Measurements from ENCODE around the gene RTL5.

RTL5 gene

GRCh38 chrX:72128183-72128834, 3.4 kb downstream of the RTL5 start:
- H3K36me3 ChIP-seq (ENCODE audit: insufficient read depth, low read length), result no peaks in the 10 kb centered on the region
- no peaks in the 10 kb centered on the region for H3K27me3 ChIP-seq (ENCODE audit: insufficient read depth, low read length, poor library complexity, severe bottlenecking)
- H4K20me1 ChIP-seq (ENCODE audit: insufficient read depth, low read length, poor library complexity, severe bottlenecking), result no peaks in the 10 kb centered on the region
- H3K79me2 ChIP-seq (ENCODE audit: insufficient read depth, low read length), result no peaks in the 10 kb centered on the region
- H3K4me1 ChIP-seq (ENCODE audit: insufficient read depth, low read length, poor library complexity, severe bottlenecking), result peaks cover 40% of the 10 kb centered on the region
- H3K9me2 ChIP-seq (replicated peaks; ENCODE audit: low read depth, low read length), result no peaks in the 10 kb centered on the region
- no peak overlapping the region for H3K4me3 ChIP-seq (ENCODE audit: low read length, poor library complexity, severe bottlenecking)
- no peaks in the 10 kb centered on the region for H3K9me3 ChIP-seq (ENCODE audit: insufficient read depth, low read depth, low read length)
- TF ChIP-seq EZH2phosphoT487 (IDR thresholded peaks at IDR 0.05; ENCODE audit: borderline replicate concordance) (no peak), CTCF (conservative IDR thresholded peaks at IDR 0.05; ENCODE audit: low read length) (no peak)
- H2AFZ ChIP-seq (ENCODE audit: low read length), result no peak overlapping the region
- H3F3A ChIP-seq (ENCODE audit: low read depth), result no peaks in the 10 kb centered on the region
- no peak overlapping the region for H3K4me2 ChIP-seq (ENCODE audit: low read depth, low read length, poor library complexity, severe bottlenecking)
- H3K9ac ChIP-seq (ENCODE audit: low read depth, low read length, poor library complexity, severe bottlenecking), result no peak overlapping the region

GRCh38 chrX:72127332-72127731, 4.4 kb downstream of the RTL5 start:
- Histone ChIP-seq H3K4me1 (ENCODE audit: insufficient read depth, low read length, poor library complexity, severe bottlenecking) (peaks cover 49% of the 10 kb centered on the region), H4K20me1 (ENCODE audit: insufficient read depth, low read length, poor library complexity, severe bottlenecking) (no peaks in the 10 kb centered on the region), H3K4me3 (ENCODE audit: low read length, poor library complexity, severe bottlenecking) (no peak overlapping the region), H3K79me2 (ENCODE audit: insufficient read depth, low read length) (no peaks in the 10 kb centered on the region), H3K4me2 (ENCODE audit: low read depth, low read length, poor library complexity, severe bottlenecking) (no peak overlapping the region), H3K9me3 (ENCODE audit: insufficient read depth, low read depth, low read length) (no peaks in the 10 kb centered on the region), H3K27me3 (ENCODE audit: insufficient read depth, low read length, poor library complexity, severe bottlenecking) (no peaks in the 10 kb centered on the region), H3F3A (ENCODE audit: low read depth) (no peaks in the 10 kb centered on the region), H3K9me2 (replicated peaks; ENCODE audit: low read depth, low read length) (no peaks in the 10 kb centered on the region), H3K36me3 (ENCODE audit: insufficient read depth, low read length) (no peaks in the 10 kb centered on the region), H3K9ac (ENCODE audit: low read depth, low read length, poor library complexity, severe bottlenecking) (peak overlapping the region; percentile 66), H2AFZ (ENCODE audit: low read length) (no peak overlapping the region)
- TF ChIP-seq EZH2phosphoT487 (IDR thresholded peaks at IDR 0.05; ENCODE audit: borderline replicate concordance) (no peak), CTCF (conservative IDR thresholded peaks at IDR 0.05; ENCODE audit: low read length) (no peak)

- no peak overlapping the region for H2AFZ ChIP-seq (ENCODE audit: low read length)
- H3K4me1 ChIP-seq (ENCODE audit: insufficient read depth, low read length, poor library complexity, severe bottlenecking), result peaks cover 56% of the 10 kb centered on the region
- H4K20me1 ChIP-seq (ENCODE audit: insufficient read depth, low read length, poor library complexity, severe bottlenecking), result no peaks in the 10 kb centered on the region
- no peaks in the 10 kb centered on the region for H3F3A ChIP-seq (ENCODE audit: low read depth)
- H3K36me3 ChIP-seq (ENCODE audit: insufficient read depth, low read length), result no peaks in the 10 kb centered on the region
- TF ChIP-seq CTCF (conservative IDR thresholded peaks at IDR 0.05; ENCODE audit: low read length), result peak; percentile 74
- no peak for TF ChIP-seq EZH2phosphoT487 (IDR thresholded peaks at IDR 0.05; ENCODE audit: borderline replicate concordance)
- H3K9me3 ChIP-seq (ENCODE audit: insufficient read depth, low read depth, low read length), result no peaks in the 10 kb centered on the region
- no peak overlapping the region for H3K4me3 ChIP-seq (ENCODE audit: low read length, poor library complexity, severe bottlenecking)
- peak overlapping the region; percentile 66 for H3K9ac ChIP-seq (ENCODE audit: low read depth, low read length, poor library complexity, severe bottlenecking)
- no peaks in the 10 kb centered on the region for H3K9me2 ChIP-seq (replicated peaks; ENCODE audit: low read depth, low read length)
- H3K4me2 ChIP-seq (ENCODE audit: low read depth, low read length, poor library complexity, severe bottlenecking), result no peak overlapping the region
- no peaks in the 10 kb centered on the region for H3K79me2 ChIP-seq (ENCODE audit: insufficient read depth, low read length)
- no peaks in the 10 kb centered on the region for H3K27me3 ChIP-seq (ENCODE audit: insufficient read depth, low read length, poor library complexity, severe bottlenecking)
These were observed 5.1 kb downstream of the RTL5 start for GRCh38 chrX:72126539-72127140.
